A549 (cell line): ENCODE measurements around the gene METTL24. TPM values are rescaled to one million over a fixed set of nuclear protein-coding genes. Genes with fewer than 3 reads are reported as not detected.

Experiments used
- ATAC-seq, 2 experiments: fragments of 200-7000 bp in 1 of 2; fragments of >200 bp in 1 of 2; cut with Nextera tagmentation in 1 of 2; cut with Tn5 transposase in 1 of 2; 3 replicates each; pipeline versions ENCODE4 v1.8.0 to v1.9.1; 2018 to 2020; ENCODE audit warnings: mild to moderate bottlenecking in 1 of 2, moderate library complexity in 1 of 2
- CTCF ChIA-PET: fragments of 300-600 bp; sonication (Branson Sonifier 250); formaldehyde crosslinking; extraction: SDS; loops from one replicate; lab custom pipeline; 2021; ENCODE audit warnings: antibody characterized with exemption, inconsistent platforms; lab: Yijun Ruan, JAX
- POLR2A ChIA-PET: fragments of 350-600 bp; formaldehyde crosslinking; extraction: SDS; loops from one replicate; lab custom pipeline; 2021; ENCODE audit warnings: antibody characterized with exemption, inconsistent platforms; lab: Yijun Ruan, JAX
- DNase-seq, 2 experiments: peaks; one replicate each; pipeline versions ENCODE4 v3.0.0 to v3.0.0-alpha.2; 2011 to 2016; ENCODE audit warnings: low read depth in 1 of 2, low spot score in 1 of 2
- FAIRE-seq: peaks from 2 replicates; lab custom pipeline; 2011; peaks lifted over from hg19 to GRCh38; lab: Jason Lieb, UNC
- H3K27ac ChIP-seq, 2 experiments: fragments of >200 bp; sonication (Bioruptor Twin); formaldehyde crosslinking; 3 replicates each; pipeline ENCODE4 v1.5.1; 2016 to 2017
- H3K4me1 ChIP-seq: fragments of >200 bp; sonication (Bioruptor Twin); formaldehyde crosslinking; 3 replicates; pipeline ENCODE4 v1.6.1; 2016
- H3K4me2 ChIP-seq: fragments of >200 bp; sonication (Bioruptor Twin); formaldehyde crosslinking; 3 replicates; pipeline ENCODE4 v1.6.1; 2016
- H3K4me3 ChIP-seq: fragments of >200 bp; sonication (Bioruptor Twin); formaldehyde crosslinking; 3 replicates; pipeline ENCODE4 v1.5.1; 2016
- H3K9me3 ChIP-seq: fragments of >200 bp; sonication (Bioruptor Twin); formaldehyde crosslinking; 3 replicates; pipeline ENCODE4 v1.6.1; 2016
- ATOH8 ChIP-seq: fragments of 250-450 bp; sonication (Bioruptor Pico); IDR thresholded peaks from 2 replicates; pipeline ENCODE4 v1.5.0; 2020; ENCODE audit warnings: low read depth, mild to moderate bottlenecking, moderate library complexity
- CBX8 ChIP-seq: fragments of 200-600 bp; sonication (generic); IDR thresholded peaks from 2 replicates; pipeline ENCODE4 v1.6.1; 2016
- CEBPB ChIP-seq, 2 experiments: fragments of >200 bp in 1 of 2; sonication (Bioruptor Twin) in 1 of 2; formaldehyde crosslinking in 1 of 2; IDR thresholded peaks; 2 replicates each; pipeline ENCODE4 v1.6.1; 2012 to 2016
- CHD2 ChIP-seq: fragments of 150-350 bp; IDR thresholded peaks from 2 replicates; pipeline ENCODE4 v1.6.1; 2014; ENCODE audit warnings: low read length; ENCODE audit not compliant: partially characterized antibody
- CTCF ChIP-seq: fragments of >200 bp; sonication (Bioruptor Twin); formaldehyde crosslinking; IDR thresholded peaks from 3 replicates; pipeline ENCODE4 v1.5.1; 2016
- EHMT2 ChIP-seq: fragments of 200-600 bp; sonication (generic); IDR thresholded peaks from 2 replicates; pipeline ENCODE4 v1.6.1; 2016; ENCODE audit warnings: antibody characterized with exemption, low read depth, mild to moderate bottlenecking, moderate library complexity
- FOXS1 ChIP-seq: fragments of 250-450 bp; sonication (Bioruptor Pico); IDR thresholded peaks from 2 replicates; pipeline ENCODE4 v1.5.0; 2020; ENCODE audit warnings: mild to moderate bottlenecking, moderate library complexity
- HES2 ChIP-seq: fragments of >200 bp; sonication (Bioruptor Twin); formaldehyde crosslinking; IDR thresholded peaks from 2 replicates; pipeline ENCODE4 v1.6.1; 2016
- JUN ChIP-seq, 2 experiments: fragments of >200 bp; sonication (Bioruptor Twin); formaldehyde crosslinking; IDR thresholded peaks; 2 replicates in 1 of 2; 3 replicates in 1 of 2; pipeline ENCODE4 v1.6.1; 2016 to 2017
- MYC ChIP-seq: IDR thresholded peaks from 2 replicates; pipeline ENCODE4 v1.6.1; 2012; ENCODE audit warnings: mild to moderate bottlenecking, inconsistent platforms, low read length, improper control_type of control experiment, borderline replicate concordance
- NFE2L2 ChIP-seq: fragments of 150-350 bp; conservative IDR thresholded peaks from 2 replicates; pipeline ENCODE4 v1.6.1; 2014; ENCODE audit warnings: low read length
- PBX3 ChIP-seq: IDR thresholded peaks from 2 replicates; pipeline ENCODE4 v1.6.1; 2012
- RARB ChIP-seq: fragments of 250-450 bp; sonication (Bioruptor Pico); IDR thresholded peaks from 2 replicates; pipeline ENCODE4 v1.8.0; 2021; ENCODE audit warnings: mild to moderate bottlenecking, moderate library complexity
- REST ChIP-seq: fragments of 200-600 bp; sonication (generic); IDR thresholded peaks from 2 replicates; pipeline ENCODE4 v1.6.1; 2016; ENCODE audit warnings: antibody characterized with exemption, mild to moderate bottlenecking, moderate library complexity
- RNF2 ChIP-seq: fragments of 200-600 bp; sonication (generic); IDR thresholded peaks from 2 replicates; pipeline ENCODE4 v1.6.1; 2016; ENCODE audit warnings: low read depth, mild to moderate bottlenecking, antibody characterized with exemption, moderate library complexity, borderline replicate concordance
- SMC3 ChIP-seq: fragments of >200 bp; sonication (Bioruptor Twin); formaldehyde crosslinking; IDR thresholded peaks from 3 replicates; pipeline ENCODE4 v1.6.1; 2018; ENCODE audit warnings: inconsistent platforms
- USF2 ChIP-seq: fragments of 450-650 bp; IDR thresholded peaks from 2 replicates; pipeline ENCODE4 v1.6.1; 2014; ENCODE audit warnings: antibody characterized with exemption
- ZC3H11A ChIP-seq: fragments of 450-650 bp; IDR thresholded peaks from 2 replicates; pipeline ENCODE4 v1.6.1; 2014; ENCODE audit warnings: antibody characterized with exemption, mild to moderate bottlenecking
- ZSCAN20 ChIP-seq: fragments of 250-450 bp; sonication (Bioruptor Pico); IDR thresholded peaks from 2 replicates; pipeline ENCODE4 v1.8.0; 2022; ENCODE audit warnings: mild to moderate bottlenecking, moderate library complexity
- WGBS: methylation state at CpG from one replicate; pipeline ENCODE4 v1.1.6; 2017; ENCODE audit errors: missing lambda C conversion rate; 5-methylcytosine and 5-hydroxymethylcytosine counted together
- polyA plus RNA-seq, 4 experiments: library from polyadenylated mRNA; depleted of rRNA in 3 of 4; stranded (reverse); fragments of >200 nt; fragmentation: RNase III in 1 of 4; extraction: RNeasy Plus Mini Kit Qiagen cat#74134 plus additional on column Dnase treatment in 1 of 4; gene quantifications; 2 replicates in 3 of 4; 3 replicates in 1 of 4; pipeline ENCODE4 v1.2.3, GENCODE V29; 2011 to 2017
- TF ChIP-seq, protein P1 (sequence below): IDR thresholded peaks from 2 replicates; pipeline ENCODE4 v1.6.1; 2012

The METTL24 gene
- polyA plus RNA-seq, 2 of the 4 experiments (the other 2 are of a cell fraction) = not detected

- ChIA-PET POLR2A (no interaction called here), CTCF (interaction anchor here (1.1 kb wide), 1 partner anchor 14 kb away, joined by 3 read pairs; no protein-coding TSS in a partner anchor)
- DNase-seq = no peak
- 41% methylated on average over 2 of the region's 2 CpGs for WGBS
- TF ChIP-seq RARB (CRISPR knock-in tag) (no peak), CTCF (no peak), SMC3 (no peak), ZSCAN20 (CRISPR knock-in tag) (no peak)
- no peak for FAIRE-seq
- no peak overlapping the region for H3K4me3 ChIP-seq
- no peak for ATAC-seq
- H3K9me3 ChIP-seq = no peaks in the 10 kb centered on the region
- H3K4me2 ChIP-seq = no peak overlapping the region
- H3K4me1 ChIP-seq = no peaks in the 10 kb centered on the region
- H3K27ac ChIP-seq = no peak overlapping the region
These were observed 2.4 kb downstream of the METTL24 start for GRCh38 chr6:110355727-110356126.

DNA sequence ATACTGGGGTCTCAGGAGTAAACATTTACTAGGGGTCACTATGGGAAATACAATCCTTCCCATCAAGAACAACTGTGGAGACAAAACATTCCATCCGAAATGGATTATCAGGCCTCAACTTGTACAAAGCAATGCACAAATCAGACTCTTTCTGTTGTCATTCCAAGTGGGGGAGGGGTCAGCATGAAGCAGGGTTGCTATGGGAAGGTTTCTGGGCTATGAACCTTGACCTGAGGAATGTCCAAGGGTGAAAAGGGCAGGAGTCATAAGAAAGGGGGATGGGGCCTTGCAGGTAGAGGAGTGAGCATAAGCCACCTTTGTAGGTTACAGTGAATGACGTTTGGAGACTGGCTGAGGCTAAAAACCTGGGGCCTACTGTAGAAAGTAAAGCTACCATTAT lies 3.1 kb downstream of the METTL24 start:
- TF ChIP-seq, protein P1, sequence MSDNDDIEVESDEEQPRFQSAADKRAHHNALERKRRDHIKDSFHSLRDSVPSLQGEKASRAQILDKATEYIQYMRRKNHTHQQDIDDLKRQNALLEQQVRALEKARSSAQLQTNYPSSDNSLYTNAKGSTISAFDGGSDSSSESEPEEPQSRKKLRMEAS = no peak
- no peak for TF ChIP-seq REST
- TF ChIP-seq CEBPB (IDR thresholded peaks at IDR 0.05) = no peak
- no peak for TF ChIP-seq PBX3
- no peak for TF ChIP-seq USF2
- no peak for TF ChIP-seq EHMT2
- TF ChIP-seq HES2 = no peak
- TF ChIP-seq CBX8 = no peak
- TF ChIP-seq FOXS1 = no peak
- TF ChIP-seq CHD2 = no peak
- TF ChIP-seq ZC3H11A = no peak
- TF ChIP-seq ATOH8 (CRISPR knock-in tag) = no peak
- no peak for TF ChIP-seq MYC
- TF ChIP-seq RNF2 = no peak
- TF ChIP-seq JUN (IDR thresholded peaks at IDR 0.05) = no peak
- TF ChIP-seq NFE2L2 = no peak
- H3K4me2 ChIP-seq = no peak overlapping the region
- H3K4me1 ChIP-seq = no peaks in the 10 kb centered on the region
- H3K27ac ChIP-seq = no peak overlapping the region
- no peak for ATAC-seq
- no peak overlapping the region for H3K4me3 ChIP-seq
- CTCF ChIA-PET = interaction anchor here (1.1 to 1.9 kb wide), 2 partner anchors 10 to 13 kb away, joined by 3 to 5 read pairs; no protein-coding TSS in a partner anchor
- no peak for DNase-seq
- 49% methylated on average over 2 of the region's 2 CpGs for whole genome bisulfite sequencing
- FAIRE-seq = no peak
- no peaks in the 10 kb centered on the region for H3K9me3 ChIP-seq
- POLR2A ChIA-PET = no interaction called here
